HG02973 (cell line): ENCODE measurements around the gene EPAS1.

Source experiments
- ATAC-seq: cut with Tn5 transposase; IDR thresholded peaks from one replicate; pipeline ENCODE4 v1.9.1; 2021; ENCODE audit warnings: moderate library complexity; ENCODE audit not compliant: unreplicated experiment

EPAS1 gene

GRCh38 chr2:46273225-46273863 is 23.9 kb upstream of the EPAS1 start:
- no peak for ATAC-seq

- ATAC-seq = no peak
Measured at GRCh38 chr2:46273919-46274318, 23.3 kb upstream of the EPAS1 start.

- ATAC-seq = no peak
Measured at GRCh38 chr2:46274586-46274985, 22.6 kb upstream of the EPAS1 start.

- ATAC-seq = no peak
Measured at GRCh38 chr2:46275995-46276394, 21.2 kb upstream of the EPAS1 start.

- no peak for ATAC-seq
Measured at GRCh38 chr2:46276642-46277041, 20.6 kb upstream of the EPAS1 start.

- ATAC-seq = no peak
Measured at GRCh38 chr2:46277431-46278190, 19.6 kb upstream of the EPAS1 start.

GRCh38 chr2:46278952-46279351 is 18.3 kb upstream of the EPAS1 start:
- ATAC-seq = no peak

- ATAC-seq = no peak
Measured at GRCh38 chr2:46281939-46282338, 15.3 kb upstream of the EPAS1 start.

GRCh38 chr2:46283693-46284092 is 13.5 kb upstream of the EPAS1 start:
- ATAC-seq = no peak

- ATAC-seq = no peak
Measured at GRCh38 chr2:46284260-46284659, 12.9 kb upstream of the EPAS1 start.

GRCh38 chr2:46284796-46285195 is 12.4 kb upstream of the EPAS1 start:
- no peak for ATAC-seq

GRCh38 chr2:46286715-46287114 is 10.5 kb upstream of the EPAS1 start:
- ATAC-seq = no peak

GRCh38 chr2:46290078-46290477 is 7.1 kb upstream of the EPAS1 start:
- ATAC-seq = no peak

GRCh38 chr2:46293466-46293865 is 3.7 kb upstream of the EPAS1 start:
- no peak for ATAC-seq

GRCh38 chr2:46294176-46294836 is 2.9 kb upstream of the EPAS1 start:
- no peak for ATAC-seq

- peak; percentile 3 for ATAC-seq
Measured at GRCh38 chr2:46296216-46296839, 879 bp upstream of the EPAS1 start.

- ATAC-seq = peak; percentile 30
Measured at GRCh38 chr2:46297546-46298271, 502 bp downstream of the EPAS1 start.

- no peak for ATAC-seq
Measured at GRCh38 chr2:46298272-46298521, 990 bp downstream of the EPAS1 start.

GRCh38 chr2:46298522-46299353 is 1.5 kb downstream of the EPAS1 start:
- no peak for ATAC-seq
